Vagina (tissue), 2 donors: Measurements from ENCODE around the gene RASGEF1C.

Source experiments
- CTCF ChIP-seq, 3 experiments: fragments of 450-650 bp in 2 of 3; fragments of 200-600 bp in 1 of 3; sonication (generic) in 1 of 3; IDR thresholded peaks; one replicate each; pipeline ENCODE4 v1.5.1; 2017 to 2019; ENCODE audit warnings: antibody characterized with exemption in 3 of 3, mild to moderate bottlenecking in 2 of 3, moderate library complexity in 2 of 3
- POLR2A ChIP-seq, 2 donors: fragments of 450-650 bp; IDR thresholded peaks; one replicate each; pipeline ENCODE4 v1.6.1; 2017; ENCODE audit warnings: antibody characterized with exemption in 2 of 2, mild to moderate bottlenecking in 2 of 2, moderate library complexity in 2 of 2
- POLR2AphosphoS5 ChIP-seq, 2 donors: sonication (generic); formaldehyde crosslinking; IDR thresholded peaks; one replicate each; pipeline ENCODE4 v1.9.0; 2017; ENCODE audit warnings: antibody characterized with exemption in 2 of 2, mild to moderate bottlenecking in 2 of 2, low read depth in 1 of 2; ENCODE audit not compliant: insufficient read depth in 1 of 2

GRCh38 chr5:180096616-180097015, 112.4 kb downstream of the RASGEF1C start:
- TF ChIP-seq POLR2A (IDR thresholded peaks at IDR 0.05): no peak
- TF ChIP-seq CTCF (IDR thresholded peaks at IDR 0.05): no peak
- no peak for TF ChIP-seq POLR2AphosphoS5 (IDR thresholded peaks at IDR 0.05; ENCODE audit: insufficient read depth in 1 of 2, low read depth in 1 of 2)
